Renal cortex interstitium (tissue), 11 donors: ENCODE data around the gene LRPAP1. TPM values are rescaled to one million over a fixed set of nuclear protein-coding genes. Genes with fewer than 3 reads are reported as not detected.
"Not testable (repeated sequence)": the region's sequence is repeated elsewhere in the genome, so short reads cannot be mapped to it uniquely, and the experiment has no call there.

Source experiments
- DNase-seq, 11 donors: peaks; one replicate each; pipeline ENCODE4 v3.0.0-alpha.2; 2013; ENCODE audit warnings: low read depth in 9 of 11, low spot score in 4 of 11; ENCODE audit errors: extremely low read depth in 1 of 11
- polyA plus RNA-seq, 3 donors: library from polyadenylated mRNA; unstranded; fragments of 120-200 nt; gene quantifications; one replicate each; pipeline ENCODE4 v1.2.1, GENCODE V29; 2013; ENCODE audit not compliant: insufficient read length in 3 of 3

LRPAP1 gene
- polyA plus RNA-seq, 3 donors: 164 to 210 (median 176) TPM

GRCh38 chr4:3570923-3571322, 38.7 kb upstream of the LRPAP1 start:
- DNase-seq: not testable (repeated sequence)

DNA sequence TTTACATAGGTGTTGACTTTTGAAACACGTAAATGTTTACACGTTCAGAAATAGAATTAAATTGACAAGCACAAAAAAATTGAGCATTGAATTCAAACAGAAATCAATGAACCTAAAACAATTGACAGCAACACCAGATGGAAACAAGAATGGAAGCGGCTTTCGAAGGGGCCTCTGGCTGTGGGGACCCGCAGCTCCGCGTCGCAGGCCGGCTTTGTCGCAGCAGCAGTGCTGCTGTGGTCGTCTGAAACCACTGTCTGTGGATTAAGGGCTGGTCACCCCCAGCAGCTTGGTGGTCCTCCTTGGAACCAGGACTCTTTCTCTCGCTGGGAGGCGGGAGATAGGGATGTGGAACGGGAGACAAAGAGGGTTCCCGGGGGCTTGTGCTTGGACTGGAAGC, 37.4 kb upstream of the LRPAP1 start:
- not testable (repeated sequence) for DNase-seq

GRCh38 chr4:3566701-3567100, 34.5 kb upstream of the LRPAP1 start:
- not testable (repeated sequence) for DNase-seq

GRCh38 chr4:3566301-3566700, 34.1 kb upstream of the LRPAP1 start:
- DNase-seq: peak in 3 of 11 donors; percentile 20 to 29 (median 20)

GRCh38 chr4:3564948-3565347, 32.7 kb upstream of the LRPAP1 start:
- DNase-seq: not testable (repeated sequence)

DNA sequence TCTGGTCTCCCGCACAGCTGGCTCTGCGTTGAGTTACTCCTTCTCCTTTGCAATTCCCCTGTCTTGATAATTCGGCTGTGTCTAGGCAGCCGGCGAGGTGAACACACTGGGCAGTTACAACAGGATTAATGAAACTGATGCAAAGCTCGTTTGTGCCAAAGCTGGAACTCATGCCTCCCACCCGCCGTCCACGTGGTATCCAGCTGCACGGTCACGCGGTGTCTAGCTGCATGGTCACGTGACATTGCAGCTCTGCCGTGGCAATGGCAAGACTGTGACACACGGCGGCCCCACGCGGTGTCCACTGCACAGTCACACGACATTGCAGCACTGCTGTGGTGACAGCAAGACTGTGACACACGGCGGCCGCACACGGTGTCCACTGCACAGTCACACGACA, 31.2 kb upstream of the LRPAP1 start:
- DNase-seq: no peak

DNA sequence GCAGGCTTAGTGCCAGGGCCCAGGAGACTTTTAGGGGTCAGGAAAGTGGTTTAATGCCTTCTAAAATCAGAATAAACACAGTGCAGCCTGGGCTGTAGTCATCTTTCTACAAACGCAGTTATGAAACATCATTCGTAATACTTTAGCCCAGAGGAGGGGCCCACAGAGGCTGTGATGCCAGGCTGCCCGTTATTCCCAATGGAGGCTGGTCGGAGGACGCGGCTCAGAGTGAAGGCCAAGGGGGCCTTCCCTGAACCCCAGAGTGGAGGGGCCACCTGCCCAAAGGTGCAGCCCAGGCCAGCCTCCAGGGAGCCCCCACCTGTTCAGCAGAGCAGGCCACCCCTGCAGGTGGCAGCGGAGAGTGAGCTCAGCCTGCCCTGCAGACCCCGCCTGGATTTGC, 29.9 kb upstream of the LRPAP1 start:
- DNase-seq: not testable (repeated sequence)

- DNase-seq: not testable (repeated sequence)
These were observed 28.2 kb upstream of the LRPAP1 start for GRCh38 chr4:3560465-3560864.

- DNase-seq: not testable (repeated sequence)
These were observed 27.4 kb upstream of the LRPAP1 start for GRCh38 chr4:3559381-3560290.

DNA sequence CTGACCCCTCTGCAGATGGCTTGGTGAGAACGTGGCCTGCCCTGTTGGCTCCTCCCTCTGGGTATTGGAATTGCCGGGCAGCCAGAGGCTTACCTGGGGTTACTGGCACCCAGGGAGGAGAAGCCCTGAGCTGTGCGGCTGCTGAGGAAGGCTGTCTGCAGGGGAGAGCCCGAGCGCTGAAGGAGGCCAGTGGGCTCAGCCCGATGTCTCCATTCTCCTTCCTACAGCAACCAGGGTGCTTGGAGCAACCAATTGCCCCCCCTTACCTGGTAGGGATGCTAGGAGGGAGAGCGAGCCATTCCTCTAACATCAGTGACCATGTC, 26.3 kb upstream of the LRPAP1 start:
- DNase-seq: not testable (repeated sequence)

GRCh38 chr4:3557676-3558513, 25.7 kb upstream of the LRPAP1 start:
- not testable (repeated sequence) for DNase-seq

DNA sequence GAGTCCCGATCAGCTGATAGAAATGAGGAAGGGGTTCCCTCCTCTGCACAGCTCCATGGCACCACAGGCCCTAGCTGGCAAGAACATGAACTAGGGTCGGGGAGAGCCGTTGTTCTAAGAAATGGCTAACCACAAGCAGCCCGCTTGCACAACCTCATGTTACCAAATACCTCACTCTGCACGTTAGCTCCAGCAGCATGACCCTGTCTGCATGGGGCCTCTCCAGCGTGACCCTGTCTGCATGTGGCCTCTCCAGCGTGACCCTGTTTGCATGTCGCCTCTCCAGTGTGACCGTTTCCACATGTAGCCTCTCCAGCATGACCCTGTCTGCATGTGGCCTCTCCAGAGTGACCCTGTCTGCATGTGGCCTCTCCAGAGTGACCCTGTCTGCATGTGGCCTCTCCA, 24.9 kb upstream of the LRPAP1 start:
- not testable (repeated sequence) for DNase-seq

- DNase-seq: not testable (repeated sequence)
These were observed 24.1 kb upstream of the LRPAP1 start for GRCh38 chr4:3556244-3556867.

DNA sequence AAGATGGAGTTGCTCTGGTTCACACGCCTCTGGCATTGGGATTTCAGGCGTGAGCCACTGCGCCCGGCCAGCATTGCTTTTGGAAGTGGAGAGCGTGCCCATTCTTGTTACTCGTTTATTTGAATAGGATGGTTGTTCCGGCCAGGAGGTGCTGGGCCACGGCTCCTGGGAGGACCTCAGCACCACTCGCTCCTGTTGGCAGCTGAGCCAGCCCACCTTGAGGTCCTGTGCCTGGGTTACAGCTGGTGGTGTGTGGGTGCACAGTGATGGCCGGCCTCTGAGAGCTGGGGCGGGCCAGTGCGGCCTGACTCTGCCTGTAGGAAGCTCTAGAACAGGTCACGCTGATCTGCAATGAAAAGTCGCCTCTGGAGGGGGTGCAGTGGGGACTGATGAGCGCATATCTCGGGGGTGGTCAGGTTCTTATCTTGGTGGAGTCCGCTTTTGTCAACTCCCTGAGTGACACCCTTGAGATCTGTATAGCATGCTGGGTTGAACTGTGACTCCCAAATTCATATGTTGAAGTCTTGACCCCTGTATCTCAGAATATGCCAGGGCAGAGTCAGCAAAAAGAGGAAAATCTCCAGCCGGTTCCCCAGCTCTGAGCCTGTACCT, 23.3 kb upstream of the LRPAP1 start:
- DNase-seq: not testable (repeated sequence)

DNA sequence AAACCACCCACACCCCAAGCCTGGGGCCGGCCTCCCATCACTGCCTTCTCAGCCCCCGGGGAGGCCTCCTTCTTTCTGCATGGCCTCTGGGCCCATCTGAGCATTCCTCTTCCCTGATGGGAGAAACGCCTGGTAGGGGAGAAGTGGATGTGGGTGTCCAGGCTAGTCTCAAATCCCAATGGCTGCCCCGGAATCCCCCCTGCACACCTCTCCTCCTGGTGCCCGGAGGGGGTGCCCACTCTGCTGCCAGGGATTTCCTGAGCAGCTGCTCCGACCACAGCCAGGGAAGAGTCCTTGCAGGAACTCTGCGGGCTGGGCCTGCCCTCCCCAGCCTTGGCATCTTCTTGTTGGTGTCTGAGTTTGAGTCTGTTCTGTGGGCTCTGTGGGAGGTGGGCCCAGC, 19.1 kb upstream of the LRPAP1 start:
- DNase-seq: not testable (repeated sequence)

- DNase-seq: not testable (repeated sequence)
These were observed 18.6 kb upstream of the LRPAP1 start for GRCh38 chr4:3550792-3551325.

DNA sequence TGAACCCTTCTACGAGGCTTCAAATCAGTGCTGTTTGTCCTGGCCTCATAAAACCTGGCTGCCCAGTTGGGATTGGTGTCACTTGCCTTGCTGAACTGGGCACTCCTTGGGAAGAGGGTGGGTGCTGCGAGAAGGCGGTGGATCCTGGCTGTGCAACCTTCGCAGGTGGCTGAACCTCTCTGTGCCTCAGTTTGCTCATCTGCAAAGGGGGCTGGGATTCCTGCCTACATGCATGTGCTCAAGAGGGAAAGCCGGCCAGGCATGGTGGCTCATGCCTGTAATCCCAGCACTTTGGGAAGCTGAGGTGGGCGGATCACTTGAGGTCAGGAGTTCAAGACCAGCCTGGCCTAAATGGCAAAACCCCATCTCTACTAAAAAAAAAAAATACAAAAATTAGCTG, 17.8 kb upstream of the LRPAP1 start:
- DNase-seq: not testable (repeated sequence)

DNA sequence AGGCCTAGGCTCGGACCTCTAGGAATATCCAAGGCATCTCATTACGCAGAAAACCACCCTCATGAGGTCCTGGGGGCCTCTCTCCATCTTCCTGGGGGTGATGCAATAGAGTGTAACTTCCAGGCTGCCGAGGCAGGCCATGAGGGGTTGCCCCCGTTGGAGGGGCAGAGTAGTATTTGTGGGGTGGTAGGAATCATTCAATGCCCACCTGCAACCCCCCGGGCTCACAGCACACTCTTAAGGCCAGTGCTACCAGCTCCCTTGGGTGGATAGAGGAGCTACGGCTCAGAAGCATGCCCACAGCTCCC, 17.4 kb upstream of the LRPAP1 start:
- DNase-seq: not testable (repeated sequence)
